HG02852 (cell line): ENCODE data around the gene ARF3.

Experiments used
- ATAC-seq: cut with Tn5 transposase; IDR thresholded peaks from one replicate; pipeline ENCODE4 v1.9.1; 2021; ENCODE audit warnings: mild to moderate bottlenecking, moderate library complexity; ENCODE audit not compliant: unreplicated experiment

Gene ARF3

DNA sequence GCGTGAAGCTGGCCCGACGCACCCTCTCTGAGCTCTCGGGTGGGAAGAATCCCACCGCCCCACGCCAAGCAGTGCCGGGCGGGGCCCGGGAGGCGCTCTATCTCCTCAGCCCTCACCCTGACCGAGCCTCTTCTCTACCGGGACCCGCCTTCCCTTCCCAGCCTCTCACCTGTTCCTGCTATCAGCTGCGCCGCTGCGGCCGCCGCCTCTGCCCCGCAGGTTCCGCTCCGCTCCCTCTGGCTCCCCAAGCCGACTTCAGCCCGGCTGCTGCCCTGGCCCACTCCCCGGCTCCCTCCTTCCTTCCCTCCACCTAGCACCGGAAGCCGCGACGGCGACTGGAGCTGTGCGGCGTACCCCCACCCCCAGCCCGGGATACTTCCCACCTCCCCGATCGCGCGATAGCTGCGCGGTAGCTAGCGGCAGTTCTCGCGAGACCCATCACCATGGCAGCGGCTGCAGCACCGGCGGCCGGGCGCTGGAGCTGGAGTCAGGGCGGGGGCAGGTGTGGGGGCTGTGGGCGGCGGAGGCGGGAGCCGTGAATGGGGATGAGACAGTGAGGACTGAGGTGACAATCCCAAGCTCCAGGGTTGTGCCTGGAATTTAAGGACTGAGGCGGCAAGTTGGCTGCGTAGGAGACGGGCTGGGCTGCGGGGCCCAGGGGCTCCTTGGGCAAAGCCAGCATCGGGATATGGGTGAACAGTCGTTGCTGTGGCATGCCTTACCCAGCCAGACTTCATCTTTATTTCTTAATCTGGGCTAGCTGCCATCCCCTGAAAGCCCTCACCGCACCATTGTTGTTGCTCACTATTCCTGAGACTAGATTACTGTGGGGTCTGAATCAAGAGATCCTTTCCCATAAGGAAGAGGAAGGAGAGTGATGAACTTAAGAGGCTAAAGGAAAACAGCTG lies at the start of gene ARF3:
ARF3 (minus strand) TSS at position 347 of the 908 bp plus-strand sequence. CDS start 16,392 bp downstream, outside the sequence.
- peak; percentile 82 for ATAC-seq

DNA sequence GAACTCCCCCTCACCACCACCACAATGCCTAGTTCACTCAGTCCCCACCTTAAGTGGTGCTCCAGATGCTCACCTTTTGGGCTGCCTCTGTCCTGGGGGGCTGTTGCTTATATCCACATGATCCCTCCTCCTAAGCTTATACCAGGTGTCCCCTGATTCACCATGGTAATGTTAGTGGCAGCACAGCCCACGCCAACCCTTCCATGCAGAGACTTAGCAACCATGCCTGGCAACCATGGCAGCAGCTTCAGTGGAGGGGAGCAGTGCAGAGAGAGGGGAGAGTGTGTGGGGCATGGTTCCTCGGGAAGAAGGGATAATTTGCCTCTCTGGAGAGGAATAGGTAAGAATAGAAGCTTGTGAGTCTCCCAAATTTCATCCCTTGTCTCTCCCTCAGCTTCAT lies 43.1 kb upstream of the ARF3 start:
- no peak for ATAC-seq

DNA sequence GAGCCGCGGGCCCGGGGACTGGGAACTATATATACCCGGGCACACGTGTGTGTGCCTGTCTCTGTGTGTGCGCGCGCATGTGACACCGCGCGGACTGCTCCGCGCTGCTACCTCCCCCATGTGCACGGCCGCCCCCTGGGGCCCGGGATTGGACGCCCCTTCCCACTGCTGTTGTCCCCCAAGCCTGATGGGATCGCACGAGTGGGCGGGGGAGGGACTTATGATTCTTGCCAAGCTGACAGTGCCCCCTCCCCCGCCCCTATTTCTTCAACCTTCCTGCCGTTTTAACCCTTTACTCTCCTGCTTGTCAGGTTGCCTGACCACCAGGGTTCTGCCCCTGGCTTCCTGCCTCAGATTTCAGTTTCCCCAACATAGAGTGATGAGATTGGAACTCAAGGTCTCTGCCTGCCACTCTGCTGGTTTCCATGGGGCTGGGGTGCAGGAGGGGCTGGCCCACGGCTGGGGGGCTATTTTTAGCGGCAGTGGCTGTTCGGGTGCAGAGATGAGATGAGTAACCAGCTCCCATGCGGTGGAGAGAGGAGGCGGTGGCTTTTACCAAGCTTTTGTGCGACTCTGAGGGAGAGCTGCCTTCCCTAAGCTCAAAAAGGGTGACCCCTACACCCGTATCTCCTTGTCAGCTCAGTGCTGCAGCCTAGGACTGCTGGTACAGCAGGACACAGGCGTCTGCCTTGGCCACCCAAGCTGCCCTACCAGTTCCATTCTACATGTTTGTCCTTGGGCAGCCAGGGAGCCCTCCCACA lies 42.3 kb upstream of the ARF3 start, which contains the start of gene DDN:
DDN (minus strand) TSS at position 5 of the 761 bp plus-strand sequence. CDS start 88 bp downstream, outside the sequence.
- no peak for ATAC-seq

DNA sequence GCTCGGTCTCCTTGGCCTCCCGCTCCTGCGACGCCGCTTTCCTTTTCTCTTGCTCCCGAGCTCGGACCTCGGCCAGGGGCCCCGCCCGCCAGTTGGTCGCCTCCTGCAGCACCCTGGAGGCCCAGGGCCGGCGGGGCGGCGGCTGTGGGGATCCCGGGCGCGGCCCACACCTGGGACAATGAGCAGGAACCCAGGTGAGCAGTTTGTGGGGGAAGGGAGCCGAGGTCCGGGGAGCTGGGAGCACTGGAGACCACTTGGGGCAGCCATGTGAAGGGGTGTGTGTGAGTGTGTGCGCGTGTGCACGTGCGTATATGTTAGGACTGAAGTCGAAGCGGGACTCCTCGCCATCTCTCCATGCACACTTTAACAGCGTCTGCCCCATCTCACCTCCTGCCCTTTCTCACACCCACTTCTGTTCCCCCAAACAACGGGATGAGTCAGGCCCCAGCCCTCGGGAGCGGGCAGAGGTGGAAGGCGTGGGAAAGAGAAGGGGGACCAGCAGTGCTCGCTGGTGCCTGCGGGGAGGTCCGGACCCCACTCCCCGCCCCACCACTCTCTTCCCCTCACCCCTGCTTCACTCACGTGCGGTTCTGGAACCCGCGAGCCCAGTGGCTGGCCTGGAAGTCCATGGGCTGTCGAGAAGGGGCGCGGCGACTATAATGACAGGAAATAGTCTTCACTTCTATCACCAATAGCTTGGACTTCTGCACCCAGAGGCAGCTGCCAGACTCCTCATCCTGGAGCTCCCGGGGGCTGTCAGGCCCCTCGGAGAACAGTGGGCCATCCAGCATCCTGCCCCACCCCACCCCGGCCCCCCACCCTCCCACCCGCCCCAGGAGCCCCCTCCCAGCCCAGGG lies 41.4 kb upstream of the ARF3 start:
- ATAC-seq, result no peak

DNA sequence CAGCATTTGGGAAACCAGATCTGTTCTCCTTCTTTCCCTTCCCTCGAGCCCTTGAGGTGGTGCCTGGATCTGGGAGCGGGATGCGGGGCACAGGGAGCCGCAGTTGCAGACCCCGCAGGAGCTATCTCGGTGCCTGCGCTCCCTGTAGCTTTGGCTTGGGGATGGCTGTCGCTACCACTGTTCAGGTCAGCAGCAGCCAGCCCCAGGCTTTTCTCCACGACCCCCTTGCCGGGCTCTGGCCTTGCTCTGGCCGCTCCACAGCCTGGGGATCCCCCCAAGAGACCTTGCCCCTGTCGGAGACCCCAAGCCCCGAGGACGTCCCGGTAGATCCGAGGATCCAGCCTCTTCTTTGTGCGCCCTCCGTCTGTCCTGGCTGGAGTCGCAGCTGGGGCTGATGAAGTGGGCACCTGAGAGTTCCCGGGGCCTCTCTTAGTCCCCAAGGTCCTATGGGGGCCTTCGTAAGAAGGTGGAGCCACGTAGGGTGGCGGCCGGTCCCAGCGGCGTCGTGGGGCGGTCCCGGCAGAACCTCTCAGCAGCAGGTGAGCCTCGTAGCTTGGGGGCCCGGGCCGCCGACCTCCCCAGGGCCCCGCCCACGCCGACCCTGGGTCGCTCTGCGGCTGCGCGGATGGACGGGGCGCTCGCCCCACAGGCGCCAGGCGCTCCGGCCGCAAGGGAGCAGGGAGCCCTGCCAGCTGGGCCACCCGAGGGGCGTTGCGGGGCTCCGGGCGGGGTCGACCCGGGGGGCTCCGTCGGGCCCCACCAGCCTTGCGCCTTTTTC lies 40.6 kb upstream of the ARF3 start:
- no peak for ATAC-seq

DNA sequence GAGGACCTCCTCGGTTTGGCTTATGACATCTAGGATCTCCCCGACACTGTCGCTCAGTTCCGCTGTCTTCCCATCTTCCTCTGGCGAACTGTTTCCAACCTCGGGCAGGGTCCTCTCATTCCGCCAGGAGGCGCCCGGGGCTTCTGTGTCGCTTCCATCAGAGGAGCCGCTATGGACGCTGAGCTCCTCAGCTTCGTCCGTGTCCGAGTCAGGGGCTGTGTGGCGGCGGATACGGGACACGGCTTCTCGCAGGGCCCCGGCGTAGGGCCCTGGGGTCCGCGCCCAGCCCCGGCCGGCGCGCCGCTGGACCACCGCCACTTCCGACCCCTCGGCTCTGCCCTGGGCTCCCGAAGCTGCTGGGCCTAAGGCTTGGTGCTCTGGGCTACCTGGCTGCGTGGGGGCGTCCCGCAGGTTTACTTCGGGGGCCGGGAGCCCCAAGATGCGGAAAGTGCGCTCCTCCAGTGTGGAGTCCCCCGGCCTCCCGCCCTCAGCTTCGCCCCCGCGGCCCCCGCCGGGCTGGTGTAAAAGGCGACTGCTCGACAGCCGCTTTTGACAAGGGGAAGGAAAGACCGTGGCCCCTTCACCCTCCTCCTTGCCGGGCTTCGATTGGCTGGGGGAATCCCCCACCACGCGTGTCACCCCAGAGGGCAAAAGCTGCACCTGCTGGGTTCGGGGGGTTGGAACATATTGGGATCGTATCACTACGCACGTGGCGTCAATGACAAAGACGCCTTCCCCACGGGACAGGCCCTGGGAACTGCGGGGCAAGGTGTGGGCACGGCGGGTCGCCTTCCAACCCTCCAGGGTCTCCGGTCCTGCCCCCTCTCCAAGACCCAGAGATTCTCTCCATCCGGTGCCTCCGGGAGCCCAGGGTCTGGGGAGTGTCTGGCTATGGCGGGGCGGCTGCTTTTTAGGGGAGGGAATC lies 39.8 kb upstream of the ARF3 start:
- no peak for ATAC-seq

DNA sequence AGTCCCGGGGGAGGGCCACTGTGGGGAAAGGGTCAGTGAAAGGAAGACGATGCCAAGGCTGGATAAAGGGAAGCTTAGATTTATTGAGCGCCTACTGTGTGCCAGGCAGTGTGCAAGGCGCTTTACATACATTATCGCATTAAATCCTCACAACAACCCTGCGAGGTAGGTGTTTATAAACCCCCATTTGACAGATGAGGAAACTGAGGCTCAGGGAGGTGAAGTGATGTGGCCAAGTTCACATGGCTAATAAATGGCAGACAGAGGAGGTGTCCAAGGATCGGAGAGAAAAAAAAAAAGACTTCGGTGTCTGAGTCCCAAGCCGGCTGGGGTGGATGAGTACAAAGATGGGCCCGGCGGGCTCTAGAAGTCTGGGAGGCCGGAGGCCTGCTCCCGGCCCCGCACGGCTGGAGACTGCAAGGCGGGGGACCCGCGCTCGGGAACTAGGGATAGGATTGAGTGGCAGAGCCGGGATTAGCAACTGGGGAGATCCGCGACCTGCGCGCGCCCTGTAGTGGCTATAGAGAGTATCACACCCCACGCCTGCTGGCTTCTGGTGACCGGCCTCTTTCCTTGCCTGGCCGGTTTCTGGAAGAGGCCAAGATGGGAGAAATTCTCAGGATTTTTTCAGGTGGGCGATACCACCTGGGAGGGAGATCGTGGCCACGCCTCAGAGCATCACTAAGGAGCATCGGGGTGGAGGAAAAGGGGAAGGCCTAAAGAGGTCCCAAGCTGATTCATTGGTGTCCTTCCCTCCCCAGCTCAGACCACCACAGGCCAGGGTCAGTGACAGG lies 38.0 kb upstream of the ARF3 start:
- ATAC-seq, result no peak

DNA sequence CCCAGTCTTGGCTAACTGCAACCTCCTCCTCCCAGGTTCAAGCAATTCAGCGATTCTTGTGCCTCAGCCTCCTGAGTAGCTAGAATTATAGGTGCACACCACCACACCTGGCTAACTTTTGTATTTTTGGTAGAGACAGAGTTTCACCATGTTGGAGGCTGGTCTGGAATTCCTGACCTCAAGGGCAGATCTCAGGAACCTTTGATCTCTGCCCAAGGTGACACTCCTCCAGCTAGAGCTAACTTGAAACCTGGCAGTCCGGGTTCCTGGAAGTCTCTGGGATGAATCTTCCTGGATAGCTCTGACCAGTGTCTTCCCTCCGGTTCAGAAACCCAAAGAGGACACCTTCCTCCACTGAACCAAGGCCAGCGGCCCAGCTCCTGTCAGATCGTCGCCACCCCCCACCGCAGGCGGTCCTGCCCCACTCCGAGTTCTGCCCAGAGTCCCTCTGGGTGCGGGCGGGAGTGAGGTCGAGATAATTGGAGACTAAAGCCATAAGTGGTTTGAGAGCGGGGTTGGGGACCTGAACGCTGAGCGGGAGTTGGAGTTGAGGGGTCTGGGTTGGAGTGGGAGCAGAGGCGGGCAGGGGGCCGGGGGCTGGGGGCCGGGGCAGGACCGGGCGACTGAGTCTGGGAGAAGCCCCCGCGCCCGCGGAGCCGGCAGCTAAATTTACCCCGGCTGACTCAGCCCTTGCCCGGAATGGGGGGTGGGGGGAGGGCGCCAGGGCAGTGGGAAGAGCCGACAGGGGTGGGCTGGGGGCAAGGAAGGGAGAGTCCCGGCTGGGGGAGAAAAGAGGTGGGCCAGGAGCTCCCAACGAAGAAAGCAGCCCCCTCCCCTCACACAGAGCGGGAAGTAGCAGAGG lies 37.2 kb upstream of the ARF3 start:
- ATAC-seq, result no peak

DNA sequence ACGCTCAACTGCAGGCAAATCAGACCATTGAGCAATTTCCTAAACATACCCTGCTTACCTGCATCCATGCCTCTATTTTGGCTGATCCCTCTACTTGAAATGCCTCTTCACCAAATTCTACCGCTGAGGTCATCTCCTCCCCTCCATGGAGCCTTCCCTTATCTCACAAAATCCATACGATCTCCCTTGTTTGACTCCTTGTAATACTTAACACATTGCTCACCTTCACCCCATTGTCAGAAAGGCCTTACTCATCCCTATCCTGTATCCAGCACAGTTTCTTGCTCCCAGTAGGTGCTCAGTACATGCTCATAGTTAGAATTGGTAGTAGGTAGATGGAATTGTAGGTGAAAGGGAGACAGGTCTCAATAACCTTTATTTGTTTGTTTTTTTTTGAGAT lies 36.5 kb upstream of the ARF3 start:
- no peak for ATAC-seq

DNA sequence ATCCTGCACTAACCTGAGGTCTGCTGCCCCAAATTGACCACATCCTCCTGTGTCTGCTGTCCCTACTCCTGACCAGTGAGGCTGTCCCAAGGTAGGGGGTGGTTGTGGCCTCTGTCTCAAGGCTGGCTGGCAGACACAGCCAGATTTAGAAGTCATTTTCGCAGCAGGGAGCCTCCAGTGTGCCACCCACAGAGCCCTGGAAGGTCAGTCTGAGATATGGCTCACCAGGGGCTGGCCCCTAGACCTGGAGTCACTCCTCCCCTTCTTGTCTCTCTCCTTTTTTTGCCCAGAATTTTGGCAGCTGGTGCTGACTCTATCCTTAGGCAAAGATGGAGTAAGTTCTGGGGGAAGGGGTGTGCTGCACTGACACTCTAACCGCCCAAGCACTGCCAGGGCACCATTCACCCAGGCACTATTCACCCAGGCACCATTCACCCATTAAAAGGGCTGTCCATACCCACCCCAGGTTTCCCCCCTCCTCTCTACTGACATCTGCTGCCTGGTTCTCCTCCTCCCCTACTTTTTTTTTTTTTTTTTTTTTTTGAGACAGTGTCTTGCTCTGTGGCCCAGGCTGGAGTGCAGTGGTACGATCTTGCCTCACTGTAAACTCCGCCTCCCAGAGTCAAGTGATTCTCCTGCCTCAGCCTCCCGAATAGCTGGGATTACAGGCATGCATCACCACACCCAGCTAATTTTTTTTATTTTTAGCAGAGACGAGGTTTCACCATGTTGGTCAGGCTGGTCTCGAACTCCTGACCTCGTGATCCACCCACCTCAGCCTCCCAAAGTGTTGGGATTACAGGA lies 34.2 kb upstream of the ARF3 start:
- no peak for ATAC-seq

DNA sequence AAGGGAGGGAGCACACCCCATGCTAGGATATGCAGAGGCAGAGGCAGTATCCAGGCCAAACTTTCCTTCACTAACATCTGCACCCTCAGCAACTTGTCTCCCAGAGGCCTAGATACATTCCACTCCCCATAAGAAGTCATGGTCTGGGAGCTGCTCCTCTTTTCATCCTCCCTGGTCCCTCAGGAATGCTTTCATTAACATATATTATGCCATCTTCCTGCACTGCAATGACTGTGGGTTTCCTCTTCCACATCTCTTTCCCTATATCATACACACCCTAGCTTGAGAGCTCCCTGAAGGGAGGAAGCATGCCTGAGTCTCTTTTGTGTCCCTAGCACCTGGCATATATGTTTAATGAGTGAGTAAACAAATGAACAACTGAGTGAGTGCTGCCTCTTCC lies 33.3 kb upstream of the ARF3 start:
- no peak for ATAC-seq

DNA sequence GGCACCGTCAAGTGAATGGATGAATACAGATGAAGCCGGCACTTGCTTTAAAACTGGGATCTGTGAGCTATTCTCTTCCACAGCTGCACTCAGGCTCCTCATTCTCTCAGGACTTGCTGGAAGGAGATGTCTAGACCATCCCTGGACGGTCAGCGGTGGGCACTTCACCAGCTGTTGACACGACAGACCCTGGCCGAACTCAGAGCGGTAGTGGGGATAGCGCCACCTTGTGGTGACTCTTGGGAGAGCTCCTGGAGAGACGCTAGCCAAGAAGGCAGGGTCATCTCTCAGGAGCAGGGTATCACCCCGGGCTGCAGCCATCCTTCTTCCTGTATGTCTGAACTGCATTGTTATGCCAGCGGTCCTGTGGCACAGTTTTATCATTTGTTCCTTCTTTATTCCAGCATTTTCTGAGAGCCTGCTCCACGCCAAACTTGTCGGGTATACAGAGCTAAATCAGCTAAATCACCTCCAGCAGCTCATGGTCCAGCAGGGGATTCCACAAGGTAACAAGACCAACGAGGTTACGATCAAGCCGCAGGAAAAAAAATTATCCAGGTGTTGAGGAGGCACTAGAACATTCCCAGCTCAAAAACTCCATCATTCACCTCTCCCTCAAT lies 30.9 kb upstream of the ARF3 start:
- ATAC-seq, result no peak

DNA sequence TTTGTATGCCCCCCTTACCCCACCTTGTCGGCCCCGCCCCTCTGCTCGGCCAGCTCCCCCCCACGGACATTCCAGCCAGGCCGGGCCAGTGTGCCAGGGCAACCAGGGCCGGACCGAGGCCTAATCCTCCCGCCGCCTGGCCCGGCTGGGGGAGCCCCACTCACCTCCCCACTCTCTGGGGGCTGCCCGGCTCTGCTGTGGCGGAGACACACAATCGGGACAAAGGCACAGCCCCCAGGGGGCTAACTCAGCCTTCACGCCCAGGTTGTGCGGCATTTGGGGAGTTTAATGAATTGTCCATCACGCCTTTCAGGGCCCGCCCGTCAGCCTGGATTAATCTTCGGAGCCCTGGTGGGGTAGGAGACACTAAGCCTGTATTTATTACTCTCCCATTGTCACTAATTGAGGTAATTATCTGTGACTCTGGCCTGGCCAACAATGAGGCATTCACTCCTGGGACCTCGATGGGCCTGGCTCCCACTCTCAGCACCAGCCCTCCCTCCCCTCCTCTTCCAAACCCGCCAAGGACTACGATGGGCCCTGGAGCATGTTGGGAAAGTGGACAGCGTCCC lies 29.5 kb upstream of the ARF3 start:
- no peak for ATAC-seq

DNA sequence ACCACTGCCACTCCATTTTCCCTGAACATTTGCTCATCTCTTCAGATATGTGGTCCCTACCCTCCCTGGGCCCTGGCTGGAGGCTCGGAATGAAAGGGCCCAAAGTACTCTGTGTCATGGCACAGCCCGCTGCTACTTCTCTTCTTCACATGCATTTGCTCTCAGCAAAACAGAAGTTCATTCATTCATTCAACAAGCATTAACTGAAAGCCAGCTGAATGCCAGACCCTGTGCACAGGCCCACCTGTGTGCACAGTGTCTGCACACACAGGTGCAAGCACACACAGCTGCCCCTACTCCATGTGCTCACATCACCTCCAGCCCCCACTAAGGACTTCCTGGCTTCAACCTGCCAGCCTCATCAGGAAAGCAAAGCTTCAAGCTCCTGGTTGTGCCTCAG lies 28.6 kb upstream of the ARF3 start:
- no peak for ATAC-seq

DNA sequence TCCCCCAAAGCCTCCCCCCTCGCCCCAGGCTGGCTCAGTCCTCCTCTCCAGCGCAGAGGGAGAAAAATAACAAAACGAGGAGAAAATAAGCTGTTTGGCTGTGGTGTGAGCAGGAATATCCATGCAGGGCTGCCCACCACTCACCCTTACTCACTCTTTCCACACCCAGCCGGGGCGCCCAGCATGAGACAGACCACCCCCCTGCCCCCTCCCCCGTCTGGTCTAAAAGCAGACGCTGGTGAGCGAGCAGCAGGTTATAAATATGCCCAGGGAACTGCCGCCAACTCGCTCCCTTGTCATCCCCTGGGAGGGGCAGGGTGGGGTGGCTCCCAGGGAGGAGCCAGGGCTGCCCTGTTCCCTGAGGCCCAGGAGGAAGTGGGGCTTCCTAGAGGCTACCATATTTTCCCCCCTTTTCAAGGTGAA lies 28.2 kb upstream of the ARF3 start:
- no peak for ATAC-seq
